Hepatocyte (in vitro differentiated cells): ENCODE measurements around the gene MAGI2.

Source experiments
- CTCF ChIP-seq: fragments of 200-600 bp; sonication (generic); IDR thresholded peaks from 2 replicates; pipeline ENCODE4 v1.5.1; 2016; ENCODE audit warnings: antibody characterized with exemption, mild to moderate bottlenecking; ENCODE audit not compliant: poor library complexity
- EZH2 ChIP-seq: fragments of 200-600 bp; sonication (generic); IDR thresholded peaks from 2 replicates; pipeline ENCODE4 v1.6.1; 2016; ENCODE audit warnings: antibody characterized with exemption, mild to moderate bottlenecking, borderline replicate concordance

- TF ChIP-seq CTCF (no peak), EZH2 (no peak)
Observed at GRCh38 chr7:79244482-79244881, 209.0 kb downstream of the MAGI2 start.
